ENCODE measurements around the gene AGR3.
A peak's percentile ranks its signal among the peaks of the same experiment; 100 is the strongest.

Gene AGR3

GRCh38 chr7:16881844-16882243 lies at the start of gene AGR3:
AGR3 (minus strand) TSS chr7:16881983; CDS start chr7:16878618, 3,365 bp downstream.
- no peak for DNase-seq

GRCh38 chr7:16930946-16931345 lies 49.2 kb upstream of the AGR3 start:
- no peak for DNase-seq

DNA sequence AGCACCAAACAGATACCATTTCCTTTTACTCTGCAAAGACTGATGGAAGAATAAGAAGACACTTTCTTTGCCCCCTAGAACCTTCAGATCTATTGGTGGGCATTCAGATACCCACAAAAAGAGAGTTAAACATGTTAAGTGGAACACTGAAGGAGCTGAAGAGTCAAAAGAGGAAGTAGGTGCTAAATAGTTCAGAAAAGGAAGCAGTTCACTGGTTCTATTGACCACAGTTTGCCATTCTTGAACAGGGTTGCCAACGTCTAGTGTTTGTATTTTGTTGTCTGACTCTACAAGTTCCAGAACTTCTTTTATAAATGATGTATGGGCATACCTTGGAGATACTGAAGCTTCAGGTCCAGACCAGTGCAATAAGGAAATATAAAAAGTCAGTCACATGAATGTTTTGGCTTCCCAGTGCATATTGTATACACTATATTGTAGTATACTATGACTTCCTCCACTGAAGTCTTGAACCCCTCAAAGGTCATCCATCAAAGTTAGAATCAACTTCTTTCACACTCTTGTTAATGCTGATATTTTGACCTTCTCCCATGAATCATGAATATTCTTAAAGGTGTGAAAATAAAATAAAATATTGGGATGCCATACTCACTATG lies 47.5 kb upstream of the AGR3 start:
- DNase-seq = no peak

- no peak for DNase-seq
These were observed 45.1 kb upstream of the AGR3 start for GRCh38 chr7:16926861-16927260.

GRCh38 chr7:16926283-16926682 lies 44.5 kb upstream of the AGR3 start:
- no peak for DNase-seq

DNA sequence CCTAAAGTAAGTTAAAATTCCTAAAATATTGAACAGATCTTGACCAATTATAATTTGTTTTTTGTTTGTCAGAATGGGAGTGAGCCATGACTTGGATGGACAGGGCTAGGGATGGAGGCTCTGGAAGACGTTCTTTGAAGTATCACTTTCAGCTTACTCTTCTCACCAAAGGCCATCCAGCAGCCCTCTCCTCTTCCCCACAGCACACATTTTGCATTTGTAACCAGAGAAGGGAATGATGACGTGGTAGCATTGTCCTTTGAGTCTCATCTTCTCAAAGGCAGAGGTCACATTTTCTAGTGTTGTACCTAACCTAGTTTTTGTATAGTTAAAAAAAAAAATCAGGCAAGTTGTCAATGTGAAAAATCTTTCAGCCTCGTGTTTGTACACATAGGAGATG lies 43.8 kb upstream of the AGR3 start:
- DNase-seq = no peak

- no peak for DNase-seq
These were observed 41.2 kb upstream of the AGR3 start for GRCh38 chr7:16923019-16923418.

GRCh38 chr7:16921644-16922257 lies 40.0 kb upstream of the AGR3 start:
- no peak for DNase-seq

GRCh38 chr7:16921151-16921550 lies 39.4 kb upstream of the AGR3 start:
- DNase-seq = no peak

DNA sequence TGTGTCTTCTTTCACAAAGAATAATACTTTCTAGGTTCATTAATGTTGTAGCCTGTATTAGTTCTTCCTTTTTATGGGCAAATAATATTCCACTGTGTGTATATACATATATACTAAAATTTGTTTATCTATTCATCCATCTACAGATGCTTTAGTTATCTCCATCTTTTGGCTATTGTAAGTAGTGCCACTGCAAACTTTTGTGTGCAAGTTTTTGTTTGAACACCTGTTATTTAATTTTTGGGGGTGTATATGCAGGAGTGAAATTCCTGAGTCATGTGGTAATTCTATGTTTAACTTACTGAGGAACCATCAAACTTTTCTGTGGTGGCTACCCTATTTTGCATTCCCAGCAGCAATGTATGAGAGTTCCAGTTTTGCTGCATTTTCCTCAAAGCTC lies 37.7 kb upstream of the AGR3 start:
- DNase-seq = no peak

DNA sequence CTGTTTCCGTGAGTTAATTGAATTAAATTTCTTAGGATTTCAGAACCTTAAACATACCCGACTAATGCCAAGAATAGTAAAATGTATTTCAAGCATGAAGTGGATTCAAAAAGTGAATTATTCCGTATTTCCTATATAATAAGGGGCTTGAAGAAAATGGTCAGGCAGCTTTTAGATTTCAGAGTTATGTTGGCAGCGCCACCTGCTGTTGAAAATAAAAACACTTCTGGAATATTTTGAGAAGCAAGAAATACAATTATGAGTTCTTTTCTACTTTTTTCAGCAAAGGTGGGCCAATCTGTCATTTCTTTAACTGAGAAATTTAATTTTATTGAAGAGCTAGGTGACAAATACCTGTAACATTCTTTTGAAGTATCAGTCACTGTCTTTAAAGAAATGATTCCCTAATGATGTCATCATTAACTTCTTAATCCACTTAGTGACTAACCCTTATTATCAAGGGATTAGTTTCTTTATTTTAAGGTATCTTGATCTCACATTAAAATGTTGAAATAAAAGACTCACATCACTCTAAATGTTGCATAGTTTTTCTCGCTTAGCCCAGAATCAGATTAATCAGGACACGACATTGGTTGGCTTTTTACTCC lies 36.6 kb upstream of the AGR3 start:
- DNase-seq = peak; percentile 21

DNA sequence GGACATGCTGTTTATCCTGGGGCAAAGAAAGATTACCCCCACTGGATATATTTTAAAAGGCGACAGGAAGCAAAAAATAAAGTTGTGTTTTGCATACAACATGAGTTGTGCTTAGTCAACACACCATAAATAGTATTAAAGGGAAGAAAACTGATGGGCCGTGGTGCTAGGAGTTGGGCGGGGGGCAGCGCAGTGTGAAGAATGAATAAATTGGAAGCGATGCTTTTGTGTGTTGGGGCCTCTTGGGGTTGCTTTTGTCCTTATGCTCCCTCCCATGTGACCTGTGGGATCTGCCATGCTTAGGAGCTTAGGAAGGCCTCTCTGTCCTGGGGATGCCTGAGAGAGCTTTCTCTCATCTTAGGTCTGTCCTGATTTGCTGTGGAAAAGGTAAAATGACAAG lies 35.0 kb upstream of the AGR3 start:
- no peak for DNase-seq

- no peak for DNase-seq
These were observed 34.4 kb upstream of the AGR3 start for GRCh38 chr7:16916105-16916639.

- DNase-seq = no peak
These were observed 33.6 kb upstream of the AGR3 start for GRCh38 chr7:16915405-16915804.

GRCh38 chr7:16914771-16915170 lies 33.0 kb upstream of the AGR3 start:
- DNase-seq = no peak

DNA sequence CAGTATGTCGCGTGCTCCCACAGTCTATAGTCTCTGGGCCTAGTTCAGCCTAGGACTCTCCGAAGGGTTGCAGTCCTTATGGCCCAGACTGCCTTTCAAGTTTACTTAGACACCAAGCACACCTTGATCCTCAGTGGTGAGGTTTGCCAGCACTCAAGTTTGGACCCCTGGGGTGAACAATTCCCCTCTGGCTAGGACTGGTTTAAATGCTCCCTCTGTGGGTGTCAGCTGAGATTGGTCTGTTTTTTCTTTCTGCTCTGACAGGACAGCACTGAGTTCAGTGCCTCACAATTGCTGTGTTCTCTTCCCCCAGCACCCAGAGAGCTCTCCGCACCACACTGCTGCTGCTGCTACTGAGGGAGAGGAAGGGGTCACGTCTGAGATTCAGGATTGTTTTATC lies 31.9 kb upstream of the AGR3 start:
- DNase-seq = no peak

GRCh38 chr7:16912540-16912939 lies 30.8 kb upstream of the AGR3 start:
- DNase-seq = no peak

DNA sequence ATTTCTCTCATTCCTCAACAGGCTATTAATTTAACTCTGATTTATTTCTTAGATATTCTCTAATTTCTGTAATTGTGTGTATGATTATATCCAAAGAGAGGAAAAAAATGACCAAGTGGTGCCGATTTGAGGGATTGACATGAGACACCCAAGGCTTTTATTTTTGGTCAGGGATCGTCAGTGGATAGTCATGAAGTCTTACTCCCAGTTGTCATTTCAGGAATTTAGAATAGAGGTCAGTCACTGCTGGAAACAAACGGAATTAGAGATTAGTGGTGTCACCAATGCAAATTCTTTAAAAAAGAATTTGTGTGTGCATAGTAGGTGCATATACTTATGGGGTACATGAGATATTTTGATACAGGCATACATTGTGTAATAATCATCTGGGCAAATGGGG lies 26.8 kb upstream of the AGR3 start:
- no peak for DNase-seq

- no peak for DNase-seq
These were observed 23.7 kb upstream of the AGR3 start for GRCh38 chr7:16905300-16906044.

GRCh38 chr7:16904076-16904475 lies 22.3 kb upstream of the AGR3 start:
- no peak for DNase-seq

DNA sequence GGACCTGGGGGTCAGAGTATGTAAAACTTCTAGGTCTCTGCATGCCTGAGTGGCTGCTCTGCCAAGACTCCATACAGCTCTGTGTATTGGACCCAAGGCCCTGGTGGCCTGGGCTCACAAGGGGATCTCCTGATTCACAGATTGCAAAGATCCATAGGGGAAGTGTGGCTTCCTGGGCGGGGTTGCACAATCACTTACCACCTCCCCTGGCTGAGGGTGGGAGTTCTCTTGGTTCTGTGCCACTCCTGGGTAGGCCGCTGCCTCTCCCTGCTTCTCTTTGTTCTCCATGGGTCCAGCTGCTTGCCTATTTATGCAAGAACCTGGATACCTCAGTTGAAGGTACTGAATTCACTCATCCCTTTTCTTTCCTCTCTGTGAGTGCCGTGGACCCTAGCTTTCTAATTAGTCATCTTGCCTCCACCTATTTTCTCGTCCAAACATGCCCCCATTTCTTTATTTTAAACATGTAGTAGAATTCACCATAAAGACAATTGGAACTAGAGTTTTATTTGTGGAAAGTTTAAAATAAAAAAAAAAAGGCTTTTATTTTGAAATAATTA lies 18.5 kb upstream of the AGR3 start:
- no peak for DNase-seq

DNA sequence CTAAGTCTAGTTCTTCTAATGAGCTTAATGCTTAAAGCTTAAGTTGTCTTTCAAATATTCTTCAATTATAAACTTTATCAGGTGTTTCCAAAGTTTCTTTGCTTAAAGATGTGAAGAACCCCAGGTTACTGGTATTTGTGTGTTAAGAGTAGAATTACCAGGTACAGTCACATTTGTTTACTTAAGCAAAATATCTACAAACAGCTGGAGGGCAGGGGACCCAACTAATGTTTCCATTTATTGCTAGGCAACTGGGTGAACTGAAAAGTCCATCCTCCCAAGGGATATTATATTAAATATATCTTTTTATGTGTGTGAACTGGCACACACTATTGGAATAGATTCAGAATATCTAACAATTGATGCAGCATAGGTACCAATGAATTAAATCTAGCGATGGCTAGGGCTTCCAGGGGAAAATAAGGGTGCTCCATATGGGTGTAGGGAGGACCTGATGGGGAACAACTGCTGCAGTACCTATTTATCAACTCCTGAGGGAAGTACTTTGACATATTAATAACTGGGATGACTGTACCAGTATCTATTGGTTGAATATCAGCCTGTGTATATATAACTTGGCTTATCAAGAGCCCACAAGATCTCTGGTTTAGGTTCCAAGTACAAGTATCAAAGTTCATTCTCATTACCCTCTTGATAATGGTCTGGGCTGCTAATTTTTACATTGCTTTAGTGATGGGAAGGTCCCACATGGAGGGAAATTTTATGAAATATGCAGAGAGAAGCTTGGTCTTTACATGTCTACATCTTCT lies 10.3 kb upstream of the AGR3 start:
- DNase-seq = no peak

- peak; percentile 40 for DNase-seq
These were observed 9.6 kb upstream of the AGR3 start for GRCh38 chr7:16891338-16891737.

All from NCI-H2107 (cell line).